K562 (cell line): ENCODE measurements around the gene GLDC. TPM values are rescaled to one million over a fixed set of nuclear protein-coding genes. Genes with fewer than 3 reads are reported as not detected.
A peak's percentile ranks its signal among the peaks of the same experiment; 100 is the strongest.

Experiments used
- ARID3A ChIP-seq: IDR thresholded peaks from 2 replicates; pipeline ENCODE4 v1.6.1; 2012; ENCODE audit warnings: low read depth, low read length, improper control_type of control experiment, borderline replicate concordance
- CREB5 ChIP-seq: fragments of 250-450 bp; sonication (Bioruptor Pico); IDR thresholded peaks from 2 replicates; pipeline ENCODE4 v1.5.0; 2020; ENCODE audit warnings: mild to moderate bottlenecking
- FOS ChIP-seq: IDR thresholded peaks from 3 replicates; pipeline ENCODE4 v1.6.1; 2011; ENCODE audit not compliant: insufficient read length; ENCODE audit errors: extremely low read depth
- GATAD2B ChIP-seq: fragments of 450-650 bp; IDR thresholded peaks from 2 replicates; pipeline ENCODE4 v1.6.1; 2017; ENCODE audit warnings: mild to moderate bottlenecking, borderline replicate concordance
- POLR2B ChIP-seq: fragments of 450-650 bp; IDR thresholded peaks from 2 replicates; pipeline ENCODE4 v1.6.1; 2018; ENCODE audit warnings: low read depth; ENCODE audit not compliant: partially characterized antibody
- SLC30A9 ChIP-seq: fragments of 250-450 bp; sonication (Bioruptor Pico); IDR thresholded peaks from 2 replicates; pipeline ENCODE4 v1.8.0; 2022; ENCODE audit warnings: mild to moderate bottlenecking, moderate library complexity
- TFE3 ChIP-seq: fragments of 450-650 bp; formaldehyde crosslinking; IDR thresholded peaks from 2 replicates; pipeline ENCODE4 v1.4.0; 2020; ENCODE audit warnings: mild to moderate bottlenecking, mixed read lengths
- THRAP3 ChIP-seq: fragments of 450-650 bp; IDR thresholded peaks from 2 replicates; pipeline ENCODE4 v1.6.1; 2016; ENCODE audit warnings: mild to moderate bottlenecking, inconsistent platforms, borderline replicate concordance
- ZNF232 ChIP-seq: sonication (generic); formaldehyde crosslinking; IDR thresholded peaks from 2 replicates; pipeline ENCODE4 v1.8.0; 2022; ENCODE audit warnings: mild to moderate bottlenecking, missing genetic modification reagents
- ZNF282 ChIP-seq: sonication (generic); formaldehyde crosslinking; IDR thresholded peaks from 2 replicates; pipeline ENCODE4 v1.8.1; 2023; ENCODE audit warnings: missing genetic modification reagents
- ZNF707 ChIP-seq: fragments of 250-450 bp; sonication (Bioruptor Pico); conservative IDR thresholded peaks from 2 replicates; pipeline ENCODE4 v1.8.0; 2022; ENCODE audit warnings: inconsistent platforms, mild to moderate bottlenecking, moderate library complexity
- ZNF77 ChIP-seq: fragments of 250-450 bp; sonication (Bioruptor Pico); IDR thresholded peaks from 2 replicates; pipeline ENCODE4 v1.5.0; 2020
- polyA plus RNA-seq, 8 experiments: library from polyadenylated mRNA; depleted of rRNA in 4 of 8; stranded (reverse) in 5 of 8; unstranded in 3 of 8; fragments of >200 nt; fragmentation: Nextera tagmentation in 2 of 8; fragmentation: Illumina TruSeq in 1 of 8; extraction: Ambion mirVana in 2 of 8; extraction: Trizol in 1 of 8; gene quantifications; 2 replicates each; pipeline versions ENCODE4 v1.2.1 to v1.2.3, GENCODE V29; 2011 to 2014; ENCODE audit warnings: inconsistent platforms in 1 of 8, missing spikeins in 1 of 8
- total RNA-seq, 7 experiments: library from RNA; depleted of rRNA in 6 of 7; stranded (reverse); fragments of >200 nt in 6 of 7; fragmentation: Illumina TruSeq in 2 of 7; extraction: Trizol in 2 of 7; gene quantifications; 2 replicates each; pipeline versions ENCODE4 v1.2.1 to v1.2.3, GENCODE V29; 2011 to 2021; ENCODE audit warnings: low replicate concordance in 1 of 7
- TF ChIP-seq, protein P1 (sequence below): fragments of 450-650 bp; IDR thresholded peaks from 2 replicates; pipeline ENCODE4 v1.6.1; 2017; ENCODE audit warnings: antibody characterized with exemption
- TF ChIP-seq, protein P2 (sequence below): fragments of 450-650 bp; formaldehyde crosslinking; IDR thresholded peaks from 2 replicates; pipeline ENCODE4 v1.4.0; 2020; ENCODE audit warnings: mild to moderate bottlenecking, moderate library complexity
- TF ChIP-seq, protein P3 (sequence below): IDR thresholded peaks from 3 replicates; pipeline ENCODE4 v1.6.1; 2011; ENCODE audit warnings: borderline replicate concordance, mild to moderate bottlenecking; ENCODE audit not compliant: insufficient read length, insufficient read depth
- TF ChIP-seq, protein P4 (sequence below): fragments of 250-450 bp; sonication (Bioruptor Pico); IDR thresholded peaks from 2 replicates; pipeline ENCODE4 v1.5.0; 2021

Gene GLDC
- total and polyA plus RNA-seq, 9 of the 15 experiments (the other 6 are each of a cell fraction or from before 2014, with no cell fraction given), result 0.03 to 0.27 (median 0.08) TPM; not detected in 6

DNA sequence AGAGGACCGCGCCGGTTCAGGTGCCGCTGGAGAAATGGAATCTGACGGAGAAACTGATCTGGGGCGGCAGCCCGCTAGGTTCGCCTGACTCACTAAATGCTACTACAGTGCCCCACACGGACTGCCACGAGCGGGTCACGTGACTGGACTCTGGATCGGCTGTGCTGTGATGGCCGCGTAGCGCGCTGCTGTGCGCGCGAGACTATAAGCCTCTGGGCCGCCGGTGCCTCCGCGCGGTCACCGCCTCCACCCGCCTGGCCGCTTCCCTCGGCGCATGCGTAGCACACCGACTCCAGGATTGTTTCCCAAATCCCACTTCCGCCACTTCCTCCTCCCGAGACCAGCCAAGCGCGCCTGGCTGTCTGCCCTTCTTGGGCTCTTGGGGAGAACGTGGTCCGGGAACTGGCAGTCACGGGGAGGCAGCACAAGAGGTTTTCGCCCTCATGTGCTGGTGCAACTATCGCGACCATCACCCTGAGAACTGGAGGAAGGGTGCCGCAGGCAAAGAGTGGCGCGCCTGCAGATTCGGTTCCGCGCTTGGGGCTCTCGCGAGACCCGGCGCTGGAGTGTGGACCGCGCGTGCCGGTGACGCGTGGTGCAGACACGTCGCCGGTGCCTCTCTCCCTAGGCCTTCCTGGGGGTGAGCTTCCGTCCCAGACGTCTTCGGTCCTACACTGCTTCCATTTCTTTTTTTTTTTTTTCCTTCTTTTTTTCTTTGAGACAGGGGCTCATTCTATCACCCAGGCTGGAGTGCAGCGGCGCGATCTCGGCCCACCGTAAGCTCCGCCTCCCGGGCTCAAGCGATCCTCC lies 35.8 kb upstream of the GLDC start (continued):
- TF ChIP-seq, protein P1, sequence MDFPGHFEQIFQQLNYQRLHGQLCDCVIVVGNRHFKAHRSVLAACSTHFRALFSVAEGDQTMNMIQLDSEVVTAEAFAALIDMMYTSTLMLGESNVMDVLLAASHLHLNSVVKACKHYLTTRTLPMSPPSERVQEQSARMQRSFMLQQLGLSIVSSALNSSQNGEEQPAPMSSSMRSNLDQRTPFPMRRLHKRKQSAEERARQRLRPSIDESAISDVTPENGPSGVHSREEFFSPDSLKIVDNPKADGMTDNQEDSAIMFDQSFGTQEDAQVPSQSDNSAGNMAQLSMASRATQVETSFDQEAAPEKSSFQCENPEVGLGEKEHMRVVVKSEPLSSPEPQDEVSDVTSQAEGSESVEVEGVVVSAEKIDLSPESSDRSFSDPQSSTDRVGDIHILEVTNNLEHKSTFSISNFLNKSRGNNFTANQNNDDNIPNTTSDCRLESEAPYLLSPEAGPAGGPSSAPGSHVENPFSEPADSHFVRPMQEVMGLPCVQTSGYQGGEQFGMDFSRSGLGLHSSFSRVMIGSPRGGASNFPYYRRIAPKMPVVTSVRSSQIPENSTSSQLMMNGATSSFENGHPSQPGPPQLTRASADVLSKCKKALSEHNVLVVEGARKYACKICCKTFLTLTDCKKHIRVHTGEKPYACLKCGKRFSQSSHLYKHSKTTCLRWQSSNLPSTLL, result no peak
- TF ChIP-seq, protein P2, sequence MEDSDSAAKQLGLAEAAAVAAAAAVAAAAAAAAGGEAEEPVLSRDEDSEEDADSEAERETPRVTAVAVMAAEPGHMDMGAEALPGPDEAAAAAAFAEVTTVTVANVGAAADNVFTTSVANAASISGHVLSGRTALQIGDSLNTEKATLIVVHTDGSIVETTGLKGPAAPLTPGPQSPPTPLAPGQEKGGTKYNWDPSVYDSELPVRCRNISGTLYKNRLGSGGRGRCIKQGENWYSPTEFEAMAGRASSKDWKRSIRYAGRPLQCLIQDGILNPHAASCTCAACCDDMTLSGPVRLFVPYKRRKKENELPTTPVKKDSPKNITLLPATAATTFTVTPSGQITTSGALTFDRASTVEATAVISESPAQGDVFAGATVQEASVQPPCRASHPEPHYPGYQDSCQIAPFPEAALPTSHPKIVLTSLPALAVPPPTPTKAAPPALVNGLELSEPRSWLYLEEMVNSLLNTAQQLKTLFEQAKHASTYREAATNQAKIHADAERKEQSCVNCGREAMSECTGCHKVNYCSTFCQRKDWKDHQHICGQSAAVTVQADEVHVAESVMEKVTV (CRISPR knock-in tag), result no peak
- TF ChIP-seq ZNF77 (CRISPR knock-in tag) (no peak), ZNF232 (CRISPR knock-in tag) (no peak), ZNF282 (CRISPR knock-in tag) (no peak), FOS (no peak), TFE3 (CRISPR knock-in tag) (peak; percentile 99), ZNF707 (CRISPR knock-in tag) (no peak), ARID3A (no peak), SLC30A9 (no peak), CREB5 (no peak), GATAD2B (no peak), POLR2B (peak; percentile 78), THRAP3 (no peak)
- TF ChIP-seq, protein P3, sequence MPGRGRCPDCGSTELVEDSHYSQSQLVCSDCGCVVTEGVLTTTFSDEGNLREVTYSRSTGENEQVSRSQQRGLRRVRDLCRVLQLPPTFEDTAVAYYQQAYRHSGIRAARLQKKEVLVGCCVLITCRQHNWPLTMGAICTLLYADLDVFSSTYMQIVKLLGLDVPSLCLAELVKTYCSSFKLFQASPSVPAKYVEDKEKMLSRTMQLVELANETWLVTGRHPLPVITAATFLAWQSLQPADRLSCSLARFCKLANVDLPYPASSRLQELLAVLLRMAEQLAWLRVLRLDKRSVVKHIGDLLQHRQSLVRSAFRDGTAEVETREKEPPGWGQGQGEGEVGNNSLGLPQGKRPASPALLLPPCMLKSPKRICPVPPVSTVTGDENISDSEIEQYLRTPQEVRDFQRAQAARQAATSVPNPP, result no peak
- TF ChIP-seq, protein P4, sequence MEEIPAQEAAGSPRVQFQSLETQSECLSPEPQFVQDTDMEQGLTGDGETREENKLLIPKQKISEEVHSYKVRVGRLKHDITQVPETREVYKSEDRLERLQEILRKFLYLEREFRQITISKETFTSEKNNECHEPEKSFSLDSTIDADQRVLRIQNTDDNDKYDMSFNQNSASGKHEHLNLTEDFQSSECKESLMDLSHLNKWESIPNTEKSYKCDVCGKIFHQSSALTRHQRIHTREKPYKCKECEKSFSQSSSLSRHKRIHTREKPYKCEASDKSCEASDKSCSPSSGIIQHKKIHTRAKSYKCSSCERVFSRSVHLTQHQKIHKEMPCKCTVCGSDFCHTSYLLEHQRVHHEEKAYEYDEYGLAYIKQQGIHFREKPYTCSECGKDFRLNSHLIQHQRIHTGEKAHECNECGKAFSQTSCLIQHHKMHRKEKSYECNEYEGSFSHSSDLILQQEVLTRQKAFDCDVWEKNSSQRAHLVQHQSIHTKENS (CRISPR knock-in tag), result no peak
